Activated T-cell treated with anti-CD3 and anti-CD28 coated beads for 1 hour (primary cell): ENCODE results near the gene ALG12.

Source experiments
- DNase-seq: peaks from one replicate; pipeline ENCODE4 v3.0.0-alpha.2; 2020; ENCODE audit warnings: low read depth

The ALG12 gene

DNA sequence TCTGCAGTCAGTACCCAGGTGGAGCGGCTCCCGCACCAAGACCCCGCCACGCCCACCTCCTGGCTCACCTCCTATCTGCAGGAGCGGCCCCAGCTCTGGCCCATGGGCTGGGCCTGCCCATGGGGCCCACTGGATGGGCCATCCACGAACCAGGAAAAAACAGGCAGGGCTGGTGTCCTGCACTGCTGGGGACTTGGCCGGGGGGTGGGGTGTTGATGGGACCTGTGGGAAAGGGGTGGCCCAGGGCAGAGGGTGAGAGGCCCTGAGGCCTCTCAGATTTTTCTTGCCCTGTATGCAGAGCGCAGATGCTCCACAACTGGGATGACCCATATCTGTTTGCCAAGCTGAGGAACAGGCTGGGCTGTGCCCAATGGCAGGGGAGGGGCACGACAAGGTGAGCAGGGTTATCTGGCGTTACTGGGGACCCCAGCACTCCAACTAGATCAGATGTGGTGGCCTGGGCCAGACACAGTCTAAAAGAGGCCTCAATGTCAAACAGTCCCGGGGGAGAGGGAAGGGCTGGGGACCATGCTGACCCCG lies 39.7 kb upstream of the ALG12 start:
- no peak for DNase-seq

DNA sequence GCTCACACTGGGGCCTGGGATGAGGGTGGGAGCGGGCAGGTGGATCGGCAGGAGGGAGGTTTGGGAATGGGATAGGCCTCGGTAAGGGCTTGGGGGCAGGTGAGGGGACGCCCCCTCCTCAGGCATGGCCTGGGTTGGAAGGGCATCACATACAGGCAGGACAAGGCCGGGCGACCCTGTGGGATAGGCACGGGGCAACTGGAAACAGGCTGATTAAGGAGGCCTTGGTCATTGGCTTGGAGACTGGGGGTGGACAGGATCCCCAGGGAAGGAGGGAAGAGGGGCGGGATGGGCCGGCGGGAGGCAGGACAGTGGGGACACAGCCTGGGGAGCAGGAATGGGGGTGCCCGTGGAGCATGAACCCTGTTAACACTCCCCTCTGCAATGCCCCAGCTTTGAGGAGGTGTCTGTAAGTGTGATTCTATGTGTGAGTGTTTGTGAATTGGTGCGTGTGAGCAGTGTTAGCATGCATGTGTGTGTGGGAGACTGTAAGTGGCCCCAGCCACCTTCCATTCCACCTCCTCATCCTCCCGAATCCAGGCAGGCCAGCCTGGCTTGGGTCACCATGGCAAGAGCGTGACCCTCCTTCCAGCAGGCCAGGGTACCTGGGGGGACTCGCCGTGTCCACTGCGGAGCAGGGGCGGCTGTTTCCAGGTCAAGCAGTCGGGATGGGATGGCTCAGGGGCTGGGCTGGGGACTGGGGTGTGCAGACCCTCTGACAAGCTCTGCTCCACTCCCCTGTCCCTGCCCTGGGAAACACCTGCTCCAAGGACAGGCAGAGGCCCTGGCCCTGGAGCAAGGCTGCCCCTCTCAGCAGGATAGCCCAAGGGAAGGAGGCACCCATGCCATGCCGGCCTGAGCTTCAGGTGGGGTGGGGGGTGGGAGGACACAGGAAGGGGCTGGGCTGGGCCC lies 38.9 kb upstream of the ALG12 start:
- DNase-seq = no peak

DNA sequence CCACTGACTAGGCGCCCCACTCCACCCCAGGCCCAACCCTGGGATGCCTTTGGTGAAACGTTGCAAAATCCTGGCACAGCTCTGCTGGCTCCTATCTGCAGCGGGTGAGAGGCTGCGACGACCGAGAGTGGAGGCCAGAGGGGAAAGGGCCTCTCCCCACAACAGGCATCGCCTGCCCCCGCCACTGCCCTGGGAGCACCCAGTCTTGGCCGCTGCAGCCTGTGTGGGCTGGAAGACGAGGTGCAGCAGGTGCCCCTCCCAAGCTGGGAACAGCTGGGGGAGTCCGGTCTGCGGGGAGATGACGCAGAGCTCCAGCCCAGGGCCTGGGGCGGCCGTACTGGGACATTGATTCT lies 38.2 kb upstream of the ALG12 start:
- DNase-seq = no peak

DNA sequence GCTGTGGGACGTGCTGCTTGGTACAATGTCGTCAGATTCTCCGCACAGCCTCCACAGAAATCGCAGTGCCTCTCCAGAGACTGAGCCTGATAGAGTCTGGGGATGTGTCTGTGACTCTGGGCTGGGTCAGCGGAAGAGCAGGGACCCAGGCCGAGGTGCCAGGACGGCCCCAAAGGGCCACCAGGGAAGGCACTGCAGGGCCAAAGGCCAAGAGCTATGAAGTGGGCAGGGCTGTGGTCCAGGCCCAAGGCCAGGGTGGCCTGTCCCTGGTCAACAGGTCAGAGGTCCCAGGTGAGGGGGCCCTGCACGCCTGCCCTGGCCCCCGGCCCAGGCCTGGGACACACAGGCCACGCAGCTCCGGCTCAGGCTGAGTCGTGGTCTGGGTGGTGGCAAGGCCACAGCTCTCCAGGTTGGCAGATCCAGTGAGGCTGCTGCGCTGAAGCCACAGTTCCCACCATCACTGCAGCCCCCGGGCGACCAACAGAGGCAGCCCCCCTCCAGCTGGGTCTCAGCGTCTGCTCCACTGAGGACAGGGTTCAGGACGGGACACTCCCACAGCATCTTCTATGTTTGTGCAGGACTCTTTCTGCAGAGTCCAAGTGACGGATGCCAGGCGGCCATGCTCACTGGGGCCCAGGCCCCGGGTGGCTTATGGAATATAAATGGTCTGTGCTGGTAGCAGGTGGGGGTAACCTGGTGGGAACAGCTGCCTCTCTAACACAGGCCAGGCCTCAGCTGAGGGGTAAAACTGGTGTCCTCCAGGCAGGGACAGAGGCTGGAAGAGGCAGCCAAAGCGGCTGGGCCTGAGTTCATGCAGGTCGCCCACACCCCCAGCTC lies 37.6 kb upstream of the ALG12 start:
- DNase-seq = no peak

DNA sequence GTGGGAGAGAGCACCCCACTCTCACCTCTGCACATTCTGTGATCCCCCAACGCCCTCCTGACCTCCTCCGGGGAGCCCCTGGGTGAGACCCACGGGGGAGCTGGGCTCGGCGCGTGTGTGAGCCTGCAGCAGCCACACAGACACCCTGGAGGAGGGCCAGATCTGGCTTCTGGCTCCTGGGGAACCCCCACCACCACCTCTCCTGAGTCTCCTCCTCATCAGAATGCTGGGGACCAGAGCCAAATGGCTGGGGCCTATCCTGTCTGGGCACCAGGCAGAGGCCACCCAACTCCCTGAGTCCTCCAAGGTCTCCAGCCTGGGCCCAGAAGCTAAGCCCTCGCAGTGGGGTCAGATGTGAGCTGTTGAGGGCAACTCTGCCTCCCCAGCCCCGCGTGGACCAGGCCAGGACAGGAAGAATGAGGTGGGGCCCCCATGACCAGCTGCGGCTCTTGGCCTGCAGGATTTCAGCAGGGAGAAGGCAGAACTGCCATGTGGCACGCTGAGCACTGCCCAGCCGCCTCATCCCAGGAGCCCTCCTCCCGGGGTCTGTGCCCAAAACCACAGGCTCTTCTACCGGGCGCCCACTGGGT lies 36.8 kb upstream of the ALG12 start:
- DNase-seq = no peak

DNA sequence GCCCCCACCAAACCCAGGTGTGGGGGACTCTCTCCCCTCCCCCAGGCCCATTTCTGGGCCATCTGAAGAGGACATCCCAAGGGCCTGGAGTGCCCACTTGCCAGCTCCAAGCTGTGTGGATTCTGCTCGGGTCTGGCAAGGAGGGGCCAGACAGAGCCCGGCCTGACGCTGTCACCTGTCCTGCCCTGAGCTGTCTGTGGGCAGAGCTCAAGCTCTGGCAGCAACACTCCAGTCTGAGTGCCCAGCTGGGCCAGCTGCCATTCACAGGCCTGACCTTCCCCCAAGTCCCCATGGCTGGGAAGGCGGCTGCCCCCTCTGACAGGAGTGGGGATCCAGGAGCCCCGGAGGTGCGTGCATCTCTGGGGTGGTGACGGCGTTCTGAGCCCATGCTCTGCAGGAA lies 36.1 kb upstream of the ALG12 start:
- no peak for DNase-seq

DNA sequence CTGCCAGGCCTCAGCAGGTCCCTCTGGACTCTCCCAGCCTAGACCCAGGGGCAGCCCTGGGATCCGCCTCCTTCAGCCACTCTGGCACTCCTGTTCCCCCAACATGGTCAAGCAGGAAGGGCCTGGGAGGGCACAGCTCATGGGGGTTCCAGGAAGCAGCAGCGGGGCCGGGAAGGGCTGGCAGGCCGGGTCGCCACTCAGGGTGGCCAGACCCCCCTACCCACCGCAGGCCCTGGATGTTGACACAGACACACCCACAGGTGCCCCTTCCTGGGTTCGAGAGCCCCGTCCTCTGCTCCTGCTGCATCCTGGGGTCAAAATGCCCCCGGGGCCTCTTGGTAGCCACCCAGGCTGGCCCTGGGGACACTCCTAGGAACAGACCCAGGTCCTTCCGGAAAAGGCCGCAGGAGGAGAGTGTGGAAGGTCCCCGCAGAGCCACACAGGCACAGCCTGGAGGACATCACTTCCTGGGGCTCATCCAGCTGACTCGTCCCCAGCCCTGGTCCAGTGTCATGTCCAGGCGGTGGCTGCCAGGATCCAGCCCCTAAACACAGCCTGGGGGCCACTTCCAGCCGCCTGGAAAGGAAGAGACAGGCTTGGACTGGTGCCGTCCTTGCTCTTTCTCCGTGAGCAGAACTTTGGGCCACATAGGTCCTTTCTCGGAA lies 35.6 kb upstream of the ALG12 start:
- no peak for DNase-seq

DNA sequence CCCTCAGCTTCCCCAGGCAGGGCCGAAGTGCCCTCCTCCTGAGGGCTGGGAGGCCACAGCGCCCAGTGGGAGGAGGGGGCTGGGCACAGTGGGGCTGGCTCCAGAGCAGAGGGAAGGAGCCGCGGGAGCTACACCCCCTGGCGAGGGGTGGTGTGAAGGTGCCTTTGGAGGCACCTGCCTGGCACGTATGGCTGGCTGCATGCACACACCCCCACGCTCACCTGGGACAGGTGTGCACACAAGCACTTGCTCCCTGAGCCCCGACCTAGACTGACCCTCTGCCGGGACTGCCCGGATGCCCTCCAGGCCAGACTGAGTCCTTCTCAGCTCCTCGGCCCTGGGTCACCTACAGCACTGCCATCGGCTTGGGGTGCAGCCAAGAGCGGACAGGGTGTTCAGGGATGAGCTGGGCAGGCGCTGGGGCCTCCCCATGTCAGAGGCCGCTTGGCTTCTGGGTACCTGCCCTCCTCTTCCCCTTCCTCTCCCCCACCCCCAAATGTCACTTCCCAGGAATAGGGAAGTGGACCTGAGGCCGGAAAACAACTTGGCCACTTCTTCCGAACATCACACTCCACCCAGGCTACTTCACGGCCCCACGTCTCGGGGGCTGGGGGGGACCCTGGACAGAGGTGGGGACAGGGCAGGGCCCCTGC lies 34.9 kb upstream of the ALG12 start:
- DNase-seq = no peak

DNA sequence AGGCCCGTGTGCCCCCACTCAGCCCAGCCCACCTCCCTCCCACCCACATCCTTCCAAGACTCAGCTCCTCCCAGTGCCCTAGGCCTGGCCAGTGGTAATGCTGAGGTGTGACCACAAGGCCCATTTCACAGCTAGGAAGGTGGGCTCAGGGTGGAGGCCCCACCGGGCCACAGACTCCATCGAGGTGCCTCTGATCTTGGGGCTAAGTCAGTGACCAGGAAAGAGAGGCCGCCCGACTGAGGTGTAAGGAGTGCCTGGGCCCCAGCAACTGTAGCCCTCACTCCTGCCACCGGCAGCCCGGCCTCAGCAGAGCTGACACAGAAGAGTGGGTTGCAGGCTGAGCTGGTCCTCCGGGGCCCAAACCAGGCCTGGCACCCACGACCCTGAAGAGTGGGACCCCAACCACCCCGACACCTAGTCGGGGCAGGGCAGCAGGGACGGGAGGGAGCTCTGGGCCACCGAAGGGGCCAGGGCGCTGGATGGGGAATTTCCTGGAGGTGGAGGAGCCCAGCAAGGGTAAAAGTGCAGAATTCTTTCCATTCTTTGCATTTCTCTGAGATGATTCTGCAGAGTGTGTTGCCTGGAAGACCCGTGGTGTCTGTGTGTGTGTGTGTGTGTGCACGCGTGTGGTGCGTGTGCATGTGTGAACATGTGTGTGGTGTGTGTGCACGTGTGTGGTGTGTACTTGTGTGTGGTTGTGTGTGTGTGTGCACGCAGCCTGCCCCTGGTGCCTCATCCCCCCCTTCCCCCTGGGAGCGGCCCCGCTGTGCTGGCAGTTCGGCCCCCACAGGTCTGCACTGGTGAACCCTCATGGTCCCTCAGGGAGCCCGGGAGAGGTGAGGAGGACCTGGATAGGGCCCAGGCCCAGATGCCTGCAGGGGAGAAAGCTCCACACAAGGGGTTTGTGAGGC lies 34.0 kb upstream of the ALG12 start:
- DNase-seq = no peak

DNA sequence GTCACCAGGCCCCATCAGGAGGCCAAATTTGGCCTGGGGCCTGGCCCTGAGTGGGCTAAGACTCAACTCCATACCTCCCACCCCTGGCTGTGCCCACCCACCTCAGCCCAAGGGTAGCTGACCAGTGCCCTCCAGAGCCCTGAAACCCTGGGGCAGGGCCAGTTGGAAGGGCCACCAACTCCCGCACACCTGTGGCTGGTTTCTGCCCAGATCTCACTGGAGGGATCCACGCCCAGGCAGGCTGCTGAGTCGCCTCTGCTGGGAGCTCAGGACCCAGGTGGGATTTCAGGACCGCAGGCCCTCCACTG lies 33.4 kb upstream of the ALG12 start:
- DNase-seq = no peak

DNA sequence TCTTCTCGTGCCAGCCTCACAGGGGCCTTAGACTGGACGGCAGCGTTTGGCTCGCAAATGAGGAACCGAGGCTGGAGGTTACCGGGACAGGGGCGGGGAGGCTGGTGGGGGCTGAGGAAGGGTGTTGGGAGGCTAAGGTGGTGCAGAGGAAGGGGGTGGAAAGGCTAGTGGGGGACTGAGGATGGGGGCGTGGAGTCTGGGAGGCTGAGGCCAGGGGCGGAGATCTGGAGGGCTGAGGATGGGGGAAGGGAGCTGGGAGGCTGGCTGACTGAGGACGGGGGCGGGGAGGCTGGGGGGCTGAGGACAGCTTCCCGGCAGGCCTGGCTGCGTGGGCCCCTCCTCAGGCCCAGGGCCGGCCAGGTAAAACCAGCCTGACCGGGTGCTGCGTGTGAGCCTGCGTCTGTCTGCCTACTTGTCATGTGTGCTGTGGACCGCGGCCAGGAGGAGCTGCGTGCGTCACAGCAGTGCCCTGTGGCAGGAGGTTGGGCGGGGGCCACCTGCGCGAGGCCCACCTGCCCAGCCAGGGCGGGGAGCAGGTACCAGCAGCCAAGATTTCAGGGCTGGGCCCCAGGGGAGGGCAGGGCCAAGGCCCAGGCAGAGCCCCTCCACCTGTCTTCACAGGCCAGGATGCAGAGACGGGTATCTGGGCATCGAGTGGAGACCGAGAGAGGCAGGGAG lies 32.9 kb upstream of the ALG12 start:
- no peak for DNase-seq

DNA sequence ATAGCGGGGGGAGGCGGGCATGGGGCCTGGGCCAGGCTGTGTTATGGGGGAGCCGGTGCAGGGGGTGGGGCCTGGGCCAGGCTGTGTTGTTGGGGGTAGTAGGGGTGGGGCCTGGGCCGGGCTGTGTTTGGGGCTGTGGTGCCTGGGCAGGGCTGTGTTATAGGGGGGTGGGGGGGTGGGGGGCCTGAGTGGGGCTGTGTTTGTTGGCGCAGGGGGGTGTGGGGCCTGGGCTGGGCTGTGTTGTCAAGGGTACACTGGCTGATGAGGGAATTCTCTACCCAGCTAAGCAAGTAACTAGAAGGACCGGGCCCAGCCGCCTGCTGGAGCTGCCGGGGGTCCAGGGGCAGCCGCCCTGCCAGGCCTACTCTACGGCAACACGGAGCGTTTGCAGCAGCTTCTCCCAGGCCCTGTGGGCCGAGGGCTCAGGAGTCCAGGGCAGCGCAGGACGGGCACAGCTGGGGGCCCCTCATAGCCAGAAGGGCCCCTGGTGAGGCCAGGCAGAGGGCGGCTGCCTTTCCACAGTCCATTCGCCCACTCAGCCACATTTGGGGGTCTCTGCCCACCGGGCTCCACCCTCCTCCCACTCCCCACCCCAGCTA lies 32.3 kb upstream of the ALG12 start:
- no peak for DNase-seq

DNA sequence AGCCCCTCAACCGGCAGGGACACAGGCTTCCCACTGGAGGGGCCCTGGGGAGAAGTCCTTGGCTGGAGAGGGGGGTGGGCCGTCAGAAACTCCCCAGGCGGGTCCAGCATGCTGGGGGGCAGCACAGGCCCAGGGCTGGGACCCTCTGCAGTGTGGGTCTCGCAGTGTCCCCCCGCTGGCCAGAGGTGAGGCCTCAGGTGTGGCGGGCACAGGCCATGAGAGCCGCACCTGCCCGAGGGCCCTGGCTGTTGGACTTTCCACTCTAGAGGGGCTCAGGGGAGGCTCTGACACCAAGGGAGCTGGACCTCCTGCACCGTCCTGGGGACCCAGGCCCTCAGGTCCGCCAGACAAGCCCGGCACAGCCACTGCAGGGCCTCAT lies 31.7 kb upstream of the ALG12 start:
- DNase-seq = no peak

DNA sequence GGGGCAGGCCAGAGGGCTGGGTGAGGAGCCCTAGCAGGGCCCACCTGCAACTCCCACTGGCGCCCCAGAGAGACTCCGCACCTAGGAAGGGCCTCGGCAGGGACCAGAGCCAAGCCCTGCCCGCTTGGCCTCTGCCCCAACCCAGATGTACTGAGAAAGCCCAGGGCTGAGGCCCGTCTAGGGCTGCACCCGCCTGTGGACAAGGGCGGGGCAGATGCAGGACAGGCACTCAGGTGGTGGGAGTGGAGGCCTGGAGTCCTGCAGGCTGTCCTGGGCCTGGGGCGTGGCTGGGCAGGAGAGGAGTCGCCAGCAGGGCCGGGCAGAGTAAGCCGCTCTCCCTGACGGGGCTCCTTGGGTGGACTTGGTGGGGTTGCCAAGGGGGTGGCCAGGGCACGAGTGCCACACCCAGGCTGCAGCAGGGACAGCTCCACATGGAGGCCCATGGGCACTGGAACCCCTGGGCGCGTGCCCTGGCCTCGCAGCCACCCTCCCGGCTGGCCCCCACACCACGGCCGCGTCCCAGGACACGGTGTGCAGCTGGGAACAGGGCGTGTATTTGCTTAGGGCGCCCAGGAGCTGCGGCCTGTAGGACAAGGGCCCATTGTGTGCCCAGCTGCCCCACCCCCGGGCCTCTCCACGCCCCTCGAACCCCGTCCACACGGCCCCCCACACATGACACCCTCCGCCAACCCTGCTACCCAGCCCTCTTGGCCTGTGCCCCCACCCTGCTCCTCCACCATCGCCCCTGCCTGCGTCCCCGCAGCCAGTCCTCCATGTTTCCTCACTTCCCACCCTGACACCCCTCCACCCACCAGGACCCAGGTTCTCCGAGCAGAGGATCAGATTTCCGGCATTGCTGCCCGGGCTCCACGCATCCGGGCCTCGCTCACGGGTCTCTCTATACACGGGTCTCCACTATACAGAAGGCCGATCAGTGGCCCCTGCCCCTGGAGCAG lies 31.0 kb upstream of the ALG12 start:
- DNase-seq = no peak

DNA sequence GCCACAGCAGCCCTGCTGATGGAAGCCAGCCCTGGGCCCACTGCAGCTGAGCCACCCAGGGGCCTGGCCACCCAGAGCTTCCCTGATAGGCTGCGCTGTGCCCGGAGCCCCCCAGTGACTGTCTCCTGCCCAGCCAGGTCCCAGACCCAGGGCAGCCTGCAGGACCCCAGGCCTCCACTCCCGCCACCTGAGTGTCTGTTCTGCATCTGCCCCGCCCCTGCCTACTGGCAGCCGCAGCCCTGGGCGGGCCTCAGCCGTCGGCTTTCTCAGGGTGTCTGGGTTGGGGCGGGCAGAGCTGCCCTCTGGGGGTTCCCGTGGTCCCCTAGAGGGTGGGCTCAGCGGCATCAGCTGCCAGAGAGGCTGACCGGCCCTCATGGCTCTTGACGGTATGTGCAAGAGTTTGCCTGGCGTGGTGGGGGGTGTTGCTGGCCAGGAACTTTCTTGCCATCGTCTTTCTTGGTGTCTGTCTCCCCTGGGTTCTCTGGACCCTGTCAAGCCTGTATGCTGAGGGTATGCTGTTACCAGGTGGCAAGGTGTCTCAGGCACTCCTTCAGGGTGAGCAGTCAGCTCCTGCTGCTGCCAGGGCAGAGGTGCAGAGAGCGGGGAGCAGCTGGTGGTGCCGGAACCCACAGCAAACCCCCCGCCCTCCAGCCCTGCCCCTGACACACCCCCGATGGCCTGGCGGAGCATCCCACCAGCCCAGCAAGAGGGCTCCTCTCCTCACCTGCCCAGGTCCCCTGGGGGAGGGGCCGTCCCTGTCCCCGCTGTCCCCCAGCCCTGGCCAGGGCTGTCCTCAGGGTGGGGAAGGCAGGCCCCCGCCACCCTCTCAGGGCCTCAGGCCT lies 30.1 kb upstream of the ALG12 start:
- no peak for DNase-seq

DNA sequence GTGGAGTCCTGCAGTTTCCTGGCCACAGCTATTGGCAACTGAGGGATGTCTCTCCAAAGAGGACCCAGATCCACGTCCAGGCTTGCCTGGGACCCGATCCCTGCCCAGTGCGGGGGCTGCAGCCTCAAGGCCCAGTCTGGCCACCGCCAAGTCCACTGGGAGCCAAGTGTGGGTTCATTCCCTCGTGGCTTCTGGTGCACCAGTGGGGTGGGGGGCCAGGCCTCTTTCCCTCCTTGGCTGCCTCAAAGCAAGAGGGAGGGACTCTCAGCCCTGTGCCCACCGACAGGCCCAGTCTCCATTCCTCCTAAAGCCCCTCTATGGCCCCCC lies 29.0 kb upstream of the ALG12 start:
- no peak for DNase-seq

DNA sequence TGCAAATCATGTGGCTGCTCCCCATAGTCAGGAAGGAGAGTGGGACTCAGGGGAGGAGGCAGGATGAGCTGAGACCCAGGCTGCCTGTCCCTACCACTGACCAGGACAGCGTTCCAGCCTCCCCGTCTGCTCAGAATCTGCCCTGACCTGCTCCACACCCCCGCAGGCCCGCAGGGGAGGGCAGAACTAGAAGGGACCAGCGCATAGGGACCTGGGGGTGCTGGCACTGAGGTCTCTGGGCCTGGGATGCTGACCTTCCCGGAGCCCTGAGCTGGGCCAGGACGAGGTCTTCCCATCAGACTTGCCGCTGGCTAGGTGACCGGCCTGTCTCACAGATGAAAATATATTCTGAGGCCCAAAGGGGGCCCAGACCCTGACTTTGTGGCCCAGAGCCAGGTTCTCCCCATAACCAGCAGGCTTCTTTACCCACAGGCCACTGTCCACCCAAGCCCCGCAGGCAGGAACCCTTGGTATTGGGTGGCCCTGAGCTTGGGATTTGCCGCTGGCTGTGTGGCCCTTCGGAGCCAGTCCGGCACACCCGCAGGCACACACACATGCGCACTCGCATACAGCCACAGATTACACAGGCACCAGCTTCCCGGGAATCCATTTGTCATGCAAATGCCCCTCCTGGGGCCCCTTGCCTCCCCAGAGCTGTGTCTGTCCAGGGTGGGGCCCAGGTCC lies 28.5 kb upstream of the ALG12 start:
- DNase-seq = no peak
